Transverse colon (tissue), 4 donors: ENCODE measurements around the gene WIPF2.

ENCODE experiments used
- EP300 ChIP-seq: sonication (generic); formaldehyde crosslinking; IDR thresholded peaks from one replicate; pipeline ENCODE4 v1.6.1; 2017; ENCODE audit warnings: antibody characterized with exemption, low read depth
- POLR2A ChIP-seq: fragments of 450-650 bp; IDR thresholded peaks from one replicate; pipeline ENCODE4 v1.6.1; 2016; ENCODE audit warnings: antibody characterized with exemption, mild to moderate bottlenecking, moderate library complexity
- POLR2AphosphoS5 ChIP-seq, 3 donors: sonication (generic); formaldehyde crosslinking; IDR thresholded peaks; one replicate each; pipeline ENCODE4 v1.6.1; 2016; ENCODE audit warnings: antibody characterized with exemption in 3 of 3
- TF ChIP-seq, protein P1 (sequence below), 5 experiments: fragments of 200-600 bp in 3 of 5; fragments of 450-650 bp in 2 of 5; sonication (generic) in 3 of 5; IDR thresholded peaks; 1 replicate in 2 of 5; 2 replicates in 3 of 5; pipeline ENCODE4 v1.5.1; 2016 to 2017; ENCODE audit warnings: antibody characterized with exemption in 5 of 5, inconsistent platforms in 3 of 5, mild to moderate bottlenecking in 2 of 5, moderate library complexity in 1 of 5

DNA sequence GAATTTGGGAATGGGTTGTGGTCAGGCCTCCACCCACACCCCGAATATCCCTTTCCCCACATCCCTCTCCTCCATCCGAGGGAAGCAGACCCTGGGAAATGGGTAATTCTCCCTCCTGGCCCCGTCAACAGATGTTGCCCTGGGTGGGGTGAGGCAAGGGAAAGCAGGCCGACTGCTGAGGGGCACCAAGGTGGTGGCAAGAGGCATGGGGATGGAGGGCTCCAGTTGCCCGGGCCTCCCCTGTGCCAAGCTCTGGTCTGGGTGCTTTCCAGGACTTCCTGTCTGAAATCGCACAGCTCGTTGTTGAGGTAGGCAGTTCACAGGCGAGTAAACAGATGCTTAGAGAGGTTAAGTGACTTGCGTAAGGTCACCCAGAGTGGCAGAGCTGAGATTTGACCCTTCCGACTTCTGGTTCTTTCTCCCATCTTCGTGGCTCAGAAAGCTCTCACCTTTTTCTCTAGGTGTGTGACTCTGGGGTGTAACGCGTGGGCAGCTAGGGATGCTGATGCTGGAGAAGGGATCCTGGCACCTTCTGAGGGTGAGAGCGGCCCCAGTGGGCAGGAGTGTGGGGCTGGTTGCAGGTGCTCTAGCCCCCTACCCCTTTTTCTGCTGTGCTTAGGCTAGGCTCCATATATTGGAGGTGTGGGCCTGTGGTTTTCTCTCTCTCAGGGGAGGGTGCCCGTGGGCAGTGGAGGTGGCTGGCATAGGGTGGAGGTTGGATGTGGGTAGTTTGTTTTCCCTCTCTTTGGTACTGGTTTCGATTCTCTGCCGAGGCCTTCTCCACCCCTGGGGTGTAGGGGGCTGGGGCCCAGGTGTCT is 107.1 kb downstream of the WIPF2 start:
- TF ChIP-seq POLR2A: no peak
- TF ChIP-seq, protein P1, sequence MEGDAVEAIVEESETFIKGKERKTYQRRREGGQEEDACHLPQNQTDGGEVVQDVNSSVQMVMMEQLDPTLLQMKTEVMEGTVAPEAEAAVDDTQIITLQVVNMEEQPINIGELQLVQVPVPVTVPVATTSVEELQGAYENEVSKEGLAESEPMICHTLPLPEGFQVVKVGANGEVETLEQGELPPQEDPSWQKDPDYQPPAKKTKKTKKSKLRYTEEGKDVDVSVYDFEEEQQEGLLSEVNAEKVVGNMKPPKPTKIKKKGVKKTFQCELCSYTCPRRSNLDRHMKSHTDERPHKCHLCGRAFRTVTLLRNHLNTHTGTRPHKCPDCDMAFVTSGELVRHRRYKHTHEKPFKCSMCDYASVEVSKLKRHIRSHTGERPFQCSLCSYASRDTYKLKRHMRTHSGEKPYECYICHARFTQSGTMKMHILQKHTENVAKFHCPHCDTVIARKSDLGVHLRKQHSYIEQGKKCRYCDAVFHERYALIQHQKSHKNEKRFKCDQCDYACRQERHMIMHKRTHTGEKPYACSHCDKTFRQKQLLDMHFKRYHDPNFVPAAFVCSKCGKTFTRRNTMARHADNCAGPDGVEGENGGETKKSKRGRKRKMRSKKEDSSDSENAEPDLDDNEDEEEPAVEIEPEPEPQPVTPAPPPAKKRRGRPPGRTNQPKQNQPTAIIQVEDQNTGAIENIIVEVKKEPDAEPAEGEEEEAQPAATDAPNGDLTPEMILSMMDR (IDR thresholded peaks at IDR 0.05): no peak
- TF ChIP-seq POLR2AphosphoS5 (IDR thresholded peaks at IDR 0.05): no peak
- TF ChIP-seq EP300: no peak
